Hippocampal formation (tissue), 2 donors: ENCODE measurements around the gene CISD2.
"Not testable (repeated sequence)": the region's sequence is repeated elsewhere in the genome, so short reads cannot be mapped to it uniquely, and the experiment has no call there.

Source experiments
- DNase-seq, 2 donors: peaks; one replicate each; lab custom pipeline; 2025; lab: John Stamatoyannopoulos, UW

Gene CISD2

DNA sequence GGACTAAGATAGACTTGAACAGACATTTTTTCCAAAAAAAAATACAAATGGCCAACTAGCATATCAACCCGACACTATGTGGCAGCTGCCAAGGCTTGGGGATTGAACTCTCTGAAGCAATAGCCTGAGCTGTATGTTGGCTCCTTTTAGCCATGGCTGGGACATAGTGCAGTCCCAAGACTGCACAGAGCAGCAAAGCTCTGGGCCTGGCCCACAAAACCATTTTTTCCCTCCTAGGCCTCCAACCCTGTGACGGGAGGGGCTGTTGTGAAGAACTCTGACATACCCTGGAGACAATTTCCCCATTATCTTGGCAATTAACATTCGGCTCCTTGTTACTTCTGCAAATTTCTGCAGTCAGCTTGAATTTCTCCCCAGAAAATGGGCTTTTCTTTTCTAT lies 50.1 kb downstream of the CISD2 start:
- DNase-seq = no peak

- DNase-seq = not testable (repeated sequence)
These were observed 50.9 kb downstream of the CISD2 start for GRCh38 chr4:102919697-102920096.

- no peak for DNase-seq
These were observed 66.9 kb downstream of the CISD2 start for GRCh38 chr4:102935716-102936115.

DNA sequence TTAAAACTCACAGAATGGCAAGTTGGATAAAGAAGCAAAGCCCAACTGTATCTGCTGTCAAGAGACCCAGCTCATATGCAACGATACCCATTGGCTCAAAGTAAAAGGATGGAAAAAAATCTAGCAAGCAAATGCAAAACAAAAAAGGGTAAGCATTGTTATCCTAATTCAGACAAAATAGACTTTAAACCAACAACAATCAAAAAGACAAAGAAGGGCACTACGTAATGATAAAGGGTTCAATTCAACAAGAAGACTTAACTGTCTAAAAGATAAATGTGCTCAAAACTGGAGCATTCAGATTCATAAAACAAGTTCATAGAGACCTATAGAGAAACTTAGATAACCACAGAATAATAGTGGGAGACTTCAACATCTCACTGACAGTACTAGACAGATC lies 69.3 kb downstream of the CISD2 start:
- DNase-seq = not testable (repeated sequence)
